Gastrocnemius medialis (tissue), 4 donors: ENCODE measurements around the gene CEP97.

Experiments used
- CTCF ChIP-seq, 5 experiments: fragments of 450-650 bp in 3 of 5; fragments of 200-600 bp in 2 of 5; sonication (generic) in 2 of 5; IDR thresholded peaks in 4 of 5; conservative IDR thresholded peaks in 1 of 5; 1 replicate in 4 of 5; 2 replicates in 1 of 5; pipeline ENCODE4 v1.5.1; 2016 to 2019; ENCODE audit warnings: antibody characterized with exemption in 5 of 5, mild to moderate bottlenecking in 3 of 5, moderate library complexity in 3 of 5
- POLR2A ChIP-seq, 2 donors: fragments of 450-650 bp; IDR thresholded peaks; one replicate each; pipeline ENCODE4 v1.6.1; 2017; ENCODE audit warnings: antibody characterized with exemption in 2 of 2, mild to moderate bottlenecking in 2 of 2, moderate library complexity in 2 of 2

GRCh38 chr3:101784855-101785613 is 60.6 kb downstream of the CEP97 start:
- TF ChIP-seq CTCF (IDR thresholded peaks at IDR 0.05 in 4 of 5, conservative IDR thresholded peaks at IDR 0.05 in 1 of 5) = no peak
- no peak for TF ChIP-seq POLR2A (IDR thresholded peaks at IDR 0.05)
